CD4-positive, alpha-beta T cell (primary cell): ENCODE results near the gene SPTLC1. TPM values are rescaled to one million over a fixed set of nuclear protein-coding genes. Genes with fewer than 3 reads are reported as not detected.

ENCODE experiments used
- ATAC-seq: fragments of 200-7000 bp; cut with Tn5 transposase; one replicate; pipeline ENCODE4 v1.10.0; 2022; ENCODE audit warnings: mild to moderate bottlenecking; ENCODE audit not compliant: poor library complexity
- CTCF ChIA-PET: fragments of 350-600 bp; sonication (Branson Sonifier 250); formaldehyde crosslinking; loops from one replicate; lab custom pipeline; 2021; ENCODE audit warnings: antibody characterized with exemption, inconsistent platforms; lab: Charles Lee
- POLR2A ChIA-PET: fragments of 350-600 bp; sonication (Branson Sonifier 250); formaldehyde crosslinking; loops from one replicate; lab custom pipeline; 2021; ENCODE audit warnings: antibody characterized with exemption, inconsistent platforms; lab: Charles Lee
- DNase-seq, 14 experiments: peaks; one replicate each; pipeline ENCODE4 v3.0.0-alpha.2; 2013 to 2020; ENCODE audit warnings: mixed read lengths in 2 of 14
- H3K27ac ChIP-seq, 2 donors: one replicate each; pipeline versions ENCODE4 v1.5.1 to v1.7.0; 2013; ENCODE audit warnings: low read length in 2 of 2, low read depth in 1 of 2, mild to moderate bottlenecking in 1 of 2
- H3K27me3 ChIP-seq, 2 experiments: 1 replicate in 1 of 2; 2 replicates in 1 of 2; pipeline versions ENCODE4 v1.6.1 to v1.7.0; 2013; ENCODE audit warnings: low read length in 2 of 2, control low read depth in 1 of 2, mild to moderate bottlenecking in 1 of 2, moderate library complexity in 1 of 2; ENCODE audit not compliant: insufficient read depth in 2 of 2, control insufficient read depth in 1 of 2
- H3K36me3 ChIP-seq: one replicate; pipeline ENCODE4 v1.6.1; 2013; ENCODE audit warnings: low read length, control low read depth; ENCODE audit not compliant: insufficient read depth
- H3K4me1 ChIP-seq: one replicate; pipeline ENCODE4 v1.6.1; 2013; ENCODE audit warnings: low read length, control low read depth; ENCODE audit not compliant: insufficient read depth
- H3K4me3 ChIP-seq: one replicate; pipeline ENCODE4 v1.5.1; 2013; ENCODE audit warnings: mild to moderate bottlenecking, low read length, moderate library complexity
- H3K9me3 ChIP-seq, 2 experiments: 1 replicate in 1 of 2; 2 replicates in 1 of 2; pipeline versions ENCODE4 v1.6.1 to v1.7.0; 2013; ENCODE audit warnings: low read length in 2 of 2, mild to moderate bottlenecking in 2 of 2, control low read depth in 1 of 2, moderate library complexity in 1 of 2; ENCODE audit not compliant: control insufficient read depth in 1 of 2, insufficient read depth in 1 of 2
- H3K27ac Mint-ChIP-seq: one replicate; pipeline ENCODE4 v1.8.0; 2020; ENCODE audit warnings: mixed read lengths
- H3K27me3 Mint-ChIP-seq: one replicate; pipeline ENCODE4 v1.8.0; 2021; ENCODE audit warnings: mixed read lengths
- H3K36me3 Mint-ChIP-seq: one replicate; pipeline ENCODE4 v1.8.0; 2021; ENCODE audit warnings: low read depth, mixed read lengths
- H3K4me1 Mint-ChIP-seq: one replicate; pipeline ENCODE4 v1.8.0; 2021; ENCODE audit warnings: low read depth, mixed read lengths
- H3K4me3 Mint-ChIP-seq: one replicate; pipeline ENCODE4 v1.8.0; 2020; ENCODE audit warnings: mild to moderate bottlenecking, mixed read lengths
- H3K9me3 Mint-ChIP-seq: one replicate; pipeline ENCODE4 v1.8.0; 2020; ENCODE audit warnings: mixed read lengths
- CTCF ChIP-seq: fragments of 200-600 bp; IDR thresholded peaks from one replicate; pipeline ENCODE4 v1.8.0; 2022; ENCODE audit warnings: antibody characterized with exemption, mild to moderate bottlenecking
- intact Hi-C, 2 experiments: fragments of 100-400 bp; cut with DNase I in 1 of 2; cut with micrococcal nuclease in 1 of 2; formaldehyde crosslinking; loops; one replicate each; pipeline versions ENCODE4 v1.15.1 to v1.9.0; 2023 to 2025; cut with DNase I, micrococcal nuclease
- total RNA-seq, 174 experiments: library from RNA in 2 of 174; stranded (reverse) in 2 of 174; gene quantifications; one replicate each; pipeline ENCODE4 v1.2.3 and lab custom pipeline; 2021 to 2026

Gene SPTLC1
- total RNA-seq, 2 experiments from 2014 or later: 40.9 to 43.0 TPM

- DNase-seq (no peak), ATAC-seq (no peak)
- Histone ChIP-seq H3K27ac (no peak overlapping the region), H3K4me1 (no peaks in the 10 kb centered on the region), H3K4me3 (no peak overlapping the region), H3K27me3 (no peaks in the 10 kb centered on the region), H3K9me3 (peaks cover 0 to 5% of the 10 kb centered on the region in 2 experiments), H3K36me3 (peaks cover 87% of the 10 kb centered on the region)
- POLR2A ChIA-PET: interaction anchor here (0.7 kb wide), 1 partner anchor 952 kb away, joined by 3 read pairs; no protein-coding TSS in a partner anchor
- no peaks in the 10 kb centered on the region for H3K4me1 Mint-ChIP-seq
- CTCF ChIA-PET: no interaction called here
- intact Hi-C loops: no loop called here
- peaks cover 12% of the 10 kb centered on the region for H3K9me3 Mint-ChIP-seq
- H3K27ac Mint-ChIP-seq: no peak overlapping the region
- no peaks in the 10 kb centered on the region for H3K27me3 Mint-ChIP-seq
- peaks cover 99% of the 10 kb centered on the region for H3K36me3 Mint-ChIP-seq
- no peak for TF ChIP-seq CTCF
- no peak overlapping the region for H3K4me3 Mint-ChIP-seq
These were observed 67.7 kb downstream of the SPTLC1 start for GRCh38 chr9:92047500-92047899.

GRCh38 chr9:92046676-92047075 lies 68.5 kb downstream of the SPTLC1 start:
- H3K27me3 ChIP-seq: no peaks in the 10 kb centered on the region
- ChIA-PET POLR2A (interaction anchor here (0.7 kb wide), 1 partner anchor 952 kb away, joined by 3 read pairs; no protein-coding TSS in a partner anchor), CTCF (no interaction called here)
- H3K27me3 Mint-ChIP-seq: no peaks in the 10 kb centered on the region
- intact Hi-C loops: no loop called here
- H3K9me3 Mint-ChIP-seq: peaks cover 17% of the 10 kb centered on the region
- H3K4me3 ChIP-seq: no peak overlapping the region
- TF ChIP-seq CTCF: no peak
- H3K36me3 ChIP-seq: peaks cover 95% of the 10 kb centered on the region
- no peaks in the 10 kb centered on the region for H3K4me1 ChIP-seq
- no peaks in the 10 kb centered on the region for H3K4me1 Mint-ChIP-seq
- ATAC-seq (no peak), DNase-seq (no peak)
- no peak overlapping the region for H3K27ac ChIP-seq
- H3K9me3 ChIP-seq: peaks cover 5 to 8% of the 10 kb centered on the region in 2 experiments
- H3K27ac Mint-ChIP-seq: no peak overlapping the region
- no peak overlapping the region for H3K4me3 Mint-ChIP-seq
- peaks cover 99% of the 10 kb centered on the region for H3K36me3 Mint-ChIP-seq

GRCh38 chr9:92044936-92045335 lies 70.3 kb downstream of the SPTLC1 start:
- Histone ChIP-seq H3K4me1 (no peaks in the 10 kb centered on the region), H3K9me3 (peaks cover 5 to 8% of the 10 kb centered on the region in 2 experiments), H3K36me3 (peaks cover 87% of the 10 kb centered on the region), H3K27me3 (no peaks in the 10 kb centered on the region), H3K27ac (no peak overlapping the region), H3K4me3 (no peak overlapping the region)
- CTCF ChIA-PET: no interaction called here
- intact Hi-C loops: no loop called here
- Mint-ChIP-seq H3K4me3 (no peak overlapping the region), H3K4me1 (no peaks in the 10 kb centered on the region), H3K27me3 (no peaks in the 10 kb centered on the region), H3K36me3 (peaks cover 91% of the 10 kb centered on the region), H3K9me3 (peaks cover 17% of the 10 kb centered on the region), H3K27ac (no peak overlapping the region)
- no peak for ATAC-seq
- POLR2A ChIA-PET: no interaction called here
- DNase-seq: no peak
- no peak for TF ChIP-seq CTCF
